Stimulated activated CD4-positive, alpha-beta T cell treated with anti-CD3 and anti-CD28 coated beads, TNF-alpha, amount 100 ng/mL, for 4 hours (primary cell): ENCODE data around the gene CNTN2.

Source experiments
- DNase-seq, 3 experiments: peaks; one replicate each; pipeline ENCODE4 v3.0.0-alpha.2; 2020; ENCODE audit warnings: low read depth in 3 of 3

Gene CNTN2

GRCh38 chr1:205042911-205043806, at the start of gene CNTN2:
Gene CNTN2, plus strand, starts transcription at chr1:205043212. Its CDS starts 9,974 bp downstream, at chr1:205053186.
- no peak for DNase-seq

GRCh38 chr1:204994086-204994862, 48.7 kb upstream of the CNTN2 start:
- DNase-seq: no peak

GRCh38 chr1:204996981-204997380, 46.0 kb upstream of the CNTN2 start:
- no peak for DNase-seq

- no peak for DNase-seq
These were observed 45.2 kb upstream of the CNTN2 start for GRCh38 chr1:204997591-204998355.

GRCh38 chr1:205001162-205001561, 41.9 kb upstream of the CNTN2 start:
- no peak for DNase-seq

- DNase-seq: no peak
These were observed 40.3 kb upstream of the CNTN2 start for GRCh38 chr1:205002705-205003104.

GRCh38 chr1:205003358-205004131, 39.5 kb upstream of the CNTN2 start:
- no peak for DNase-seq

GRCh38 chr1:205004351-205004750, 38.7 kb upstream of the CNTN2 start:
- DNase-seq: no peak

GRCh38 chr1:205008896-205009295, 34.1 kb upstream of the CNTN2 start:
- no peak for DNase-seq

- no peak for DNase-seq
These were observed 33.3 kb upstream of the CNTN2 start for GRCh38 chr1:205009670-205010069.

GRCh38 chr1:205012391-205013140, 30.4 kb upstream of the CNTN2 start:
- DNase-seq: no peak

GRCh38 chr1:205013683-205014367, 29.2 kb upstream of the CNTN2 start:
- DNase-seq: no peak

GRCh38 chr1:205014783-205015182, 28.2 kb upstream of the CNTN2 start:
- DNase-seq: no peak

- no peak for DNase-seq
These were observed 27.8 kb upstream of the CNTN2 start for GRCh38 chr1:205015241-205015640.

- no peak for DNase-seq
These were observed 26.9 kb upstream of the CNTN2 start for GRCh38 chr1:205016075-205016474.

GRCh38 chr1:205016584-205016983, 26.4 kb upstream of the CNTN2 start:
- DNase-seq: no peak

- no peak for DNase-seq
These were observed 26.0 kb upstream of the CNTN2 start for GRCh38 chr1:205017001-205017400.

GRCh38 chr1:205017766-205018165, 25.2 kb upstream of the CNTN2 start:
- no peak for DNase-seq

GRCh38 chr1:205018381-205018780, 24.6 kb upstream of the CNTN2 start:
- no peak for DNase-seq

GRCh38 chr1:205020466-205020865, 22.5 kb upstream of the CNTN2 start:
- no peak for DNase-seq
